Suprapubic skin (tissue), 3 donors: ENCODE results near the gene CELF4.

Source experiments
- CTCF ChIP-seq, 2 donors: fragments of 200-600 bp in 1 of 2; fragments of 450-650 bp in 1 of 2; sonication (generic) in 1 of 2; IDR thresholded peaks; one replicate each; pipeline ENCODE4 v1.5.1; 2016 to 2019; ENCODE audit warnings: antibody characterized with exemption in 2 of 2, mild to moderate bottlenecking in 1 of 2, moderate library complexity in 1 of 2
- EP300 ChIP-seq: sonication (generic); formaldehyde crosslinking; IDR thresholded peaks from one replicate; pipeline ENCODE4 v1.6.1; 2017; ENCODE audit warnings: antibody characterized with exemption
- POLR2A ChIP-seq, 2 donors: fragments of 450-650 bp; IDR thresholded peaks; one replicate each; pipeline ENCODE4 v1.6.1; 2017; ENCODE audit warnings: antibody characterized with exemption in 2 of 2, mild to moderate bottlenecking in 2 of 2, moderate library complexity in 2 of 2

GRCh38 chr18:37506001-37506400 is 59.6 kb downstream of the CELF4 start:
- TF ChIP-seq POLR2A (IDR thresholded peaks at IDR 0.05) (no peak), CTCF (IDR thresholded peaks at IDR 0.05) (no peak), EP300 (no peak)
